RWPE1 (cell line): ENCODE data around the gene PPCDC.

Experiments used
- CTCF ChIA-PET: fragments of 350-600 bp; sonication (Branson Sonifier 250); formaldehyde crosslinking; extraction: SDS; loops from one replicate; lab custom pipeline; 2021; lab: Yijun Ruan, JAX
- POLR2A ChIA-PET: fragments of 400-600 bp; formaldehyde crosslinking; extraction: SDS; loops from one replicate; lab custom pipeline; 2020; ENCODE audit warnings: antibody characterized with exemption; ENCODE audit not compliant: low non-redundant PET; lab: Yijun Ruan, JAX
- DNase-seq: peaks from one replicate; pipeline ENCODE4 v3.0.0; 2012; ENCODE audit warnings: low spot score
- H3K27ac ChIP-seq: fragments of 450-650 bp; 2 replicates; pipeline ENCODE4 v1.5.1; 2017
- TF ChIP-seq, protein P1 (sequence below): fragments of 450-650 bp; conservative IDR thresholded peaks from 2 replicates; pipeline ENCODE4 v1.5.1; 2017; ENCODE audit warnings: low read depth, mild to moderate bottlenecking

The PPCDC gene

DNA sequence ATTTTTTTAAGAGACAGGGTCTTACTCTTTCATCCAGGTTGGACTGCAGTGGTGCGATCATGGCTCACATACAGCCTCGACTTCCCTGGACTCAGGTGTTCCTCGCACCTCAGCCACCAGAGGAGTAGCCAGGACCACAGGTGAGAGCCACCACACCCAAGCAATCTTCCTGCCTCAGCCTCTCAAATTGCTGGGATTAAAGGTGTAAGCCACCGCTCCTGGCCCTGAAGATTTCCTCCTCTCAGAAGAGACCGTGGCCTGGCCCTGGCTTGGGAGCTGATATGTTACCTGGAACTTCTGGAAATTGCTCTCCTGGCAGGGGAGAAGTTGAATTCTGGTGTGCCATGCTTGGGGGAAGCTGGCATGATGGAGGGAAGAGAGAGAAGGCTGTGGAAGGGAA, 36.2 kb downstream of the PPCDC start:
- no peak for DNase-seq
- POLR2A ChIA-PET = no interaction called here

DNA sequence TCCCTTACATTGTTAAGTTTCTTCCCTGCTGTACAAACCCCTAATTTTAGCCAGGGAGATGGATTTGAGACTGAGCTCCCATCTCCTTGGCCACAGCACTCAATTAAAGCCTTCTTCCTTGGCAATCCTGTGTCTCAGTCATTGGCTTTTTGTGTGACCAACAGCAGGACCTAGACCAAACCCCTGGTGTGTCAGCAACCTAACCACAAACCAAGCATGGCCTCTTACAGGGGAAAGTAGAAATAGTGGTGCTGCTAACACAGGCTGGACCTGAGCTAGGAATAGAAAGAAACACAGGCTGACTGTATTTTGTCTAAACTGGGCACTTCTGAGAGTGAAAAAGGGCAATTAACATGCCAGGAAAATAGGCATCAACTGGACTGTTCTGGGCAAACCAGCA, 37.9 kb downstream of the PPCDC start:
- ChIA-PET POLR2A (no interaction called here), CTCF (interaction anchor here (0.6 to 0.8 kb wide), 2 partner anchors 9 to 392 kb away, joined by 3 read pairs; no protein-coding TSS in a partner anchor)
- H3K27ac ChIP-seq = no peak overlapping the region
- DNase-seq = no peak
- TF ChIP-seq, protein P1, sequence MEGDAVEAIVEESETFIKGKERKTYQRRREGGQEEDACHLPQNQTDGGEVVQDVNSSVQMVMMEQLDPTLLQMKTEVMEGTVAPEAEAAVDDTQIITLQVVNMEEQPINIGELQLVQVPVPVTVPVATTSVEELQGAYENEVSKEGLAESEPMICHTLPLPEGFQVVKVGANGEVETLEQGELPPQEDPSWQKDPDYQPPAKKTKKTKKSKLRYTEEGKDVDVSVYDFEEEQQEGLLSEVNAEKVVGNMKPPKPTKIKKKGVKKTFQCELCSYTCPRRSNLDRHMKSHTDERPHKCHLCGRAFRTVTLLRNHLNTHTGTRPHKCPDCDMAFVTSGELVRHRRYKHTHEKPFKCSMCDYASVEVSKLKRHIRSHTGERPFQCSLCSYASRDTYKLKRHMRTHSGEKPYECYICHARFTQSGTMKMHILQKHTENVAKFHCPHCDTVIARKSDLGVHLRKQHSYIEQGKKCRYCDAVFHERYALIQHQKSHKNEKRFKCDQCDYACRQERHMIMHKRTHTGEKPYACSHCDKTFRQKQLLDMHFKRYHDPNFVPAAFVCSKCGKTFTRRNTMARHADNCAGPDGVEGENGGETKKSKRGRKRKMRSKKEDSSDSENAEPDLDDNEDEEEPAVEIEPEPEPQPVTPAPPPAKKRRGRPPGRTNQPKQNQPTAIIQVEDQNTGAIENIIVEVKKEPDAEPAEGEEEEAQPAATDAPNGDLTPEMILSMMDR = no peak

More for the DNA sequence above, 36.2 kb downstream of the PPCDC start:
- TF ChIP-seq, protein P1 = no peak
- no peak overlapping the region for H3K27ac ChIP-seq
- CTCF ChIA-PET = interaction anchor here (0.6 to 1.1 kb wide), 2 partner anchors 16 to 145 kb away, joined by 3 read pairs; no protein-coding TSS in a partner anchor

DNA sequence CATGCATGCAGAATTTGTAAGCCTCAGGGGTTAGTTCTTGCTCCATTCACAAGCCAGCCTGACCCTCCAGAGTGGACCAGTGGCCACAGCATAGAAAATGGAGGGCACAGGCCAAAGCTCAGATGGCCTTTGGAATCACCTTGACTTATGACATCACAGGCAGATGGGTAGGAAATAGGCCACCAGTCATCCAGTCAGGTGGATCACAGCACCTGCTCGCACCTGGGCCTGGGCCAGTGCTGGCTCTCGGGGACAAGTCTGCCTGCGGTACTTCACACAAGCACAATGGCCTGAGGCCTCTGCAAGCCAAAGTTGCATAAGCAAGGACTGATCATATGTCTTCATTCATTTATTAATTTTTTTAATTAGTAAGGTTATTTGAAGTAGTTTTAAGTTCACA, 39.3 kb downstream of the PPCDC start:
- ChIA-PET POLR2A (no interaction called here), CTCF (interaction anchor here (0.6 kb wide), 1 partner anchor 17 kb away, joined by 3 read pairs; no protein-coding TSS in a partner anchor)
- no peak for DNase-seq
- TF ChIP-seq, protein P1 = no peak
- no peak overlapping the region for H3K27ac ChIP-seq

DNA sequence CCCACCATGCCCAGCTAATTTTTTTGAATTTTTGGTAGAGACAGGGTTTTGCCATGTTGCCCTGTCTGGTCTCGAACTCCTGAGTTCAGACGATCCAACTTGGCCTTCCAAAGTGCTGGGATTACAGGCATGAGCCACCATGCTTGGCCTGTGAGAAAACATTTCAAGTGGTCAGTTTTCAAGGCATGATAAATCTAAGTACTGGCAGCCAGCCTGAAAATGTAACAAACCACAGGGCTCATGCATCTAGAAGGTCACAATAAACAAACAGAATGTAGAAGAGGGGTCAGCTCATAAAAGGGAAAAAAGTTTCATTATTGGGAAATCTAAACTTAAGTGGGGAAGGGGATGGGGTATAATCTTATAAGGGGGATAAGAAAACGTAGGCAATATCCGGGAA, 39.9 kb downstream of the PPCDC start:
- ChIA-PET POLR2A (no interaction called here), CTCF (no interaction called here)
- no peak overlapping the region for H3K27ac ChIP-seq
- TF ChIP-seq, protein P1 = no peak
- DNase-seq = no peak

DNA sequence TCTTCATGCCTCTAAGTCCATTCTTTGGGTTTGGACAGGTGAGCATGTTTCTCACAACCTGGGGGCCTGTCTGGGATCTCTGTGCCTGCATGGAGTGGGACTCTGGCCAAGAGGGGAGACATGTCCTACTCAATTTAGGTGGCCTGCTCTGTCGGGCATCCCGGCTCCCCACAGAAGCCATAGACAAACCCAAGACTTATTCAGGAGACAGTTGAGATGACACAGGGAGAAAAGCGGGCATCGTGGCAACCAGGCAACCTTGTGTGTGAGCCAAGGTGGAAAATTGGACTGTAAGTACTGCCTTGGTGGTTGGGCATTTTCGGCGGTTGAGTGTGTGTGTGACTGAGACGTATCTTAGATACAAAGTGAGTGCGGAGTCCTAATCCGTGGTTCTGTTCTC, 40.5 kb downstream of the PPCDC start:
- no peak for DNase-seq
- ChIA-PET CTCF (no interaction called here), POLR2A (no interaction called here)
- no peak overlapping the region for H3K27ac ChIP-seq
- TF ChIP-seq, protein P1 = no peak

DNA sequence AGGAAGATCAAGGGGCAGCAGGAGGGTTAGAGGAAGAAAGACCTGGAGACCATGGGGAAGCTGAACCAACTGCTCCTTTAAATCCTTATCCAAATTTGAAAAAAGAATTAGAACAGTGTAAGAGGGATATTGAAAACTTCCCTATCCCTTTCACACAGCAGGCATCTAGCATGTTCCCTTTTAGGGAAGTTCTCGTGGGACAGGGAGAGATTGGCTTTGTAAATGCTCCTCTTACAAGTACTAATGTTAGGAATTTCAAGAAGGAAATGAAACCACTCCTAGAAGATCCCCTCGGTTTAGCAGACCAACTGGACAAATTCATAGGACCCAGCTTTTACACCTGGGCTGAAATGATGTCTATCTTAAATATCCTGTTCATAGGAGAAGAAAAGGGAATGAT, 41.5 kb downstream of the PPCDC start:
- POLR2A ChIA-PET = no interaction called here
- TF ChIP-seq, protein P1 = no peak
- H3K27ac ChIP-seq = no peak overlapping the region
- no peak for DNase-seq
- CTCF ChIA-PET = no interaction called here

DNA sequence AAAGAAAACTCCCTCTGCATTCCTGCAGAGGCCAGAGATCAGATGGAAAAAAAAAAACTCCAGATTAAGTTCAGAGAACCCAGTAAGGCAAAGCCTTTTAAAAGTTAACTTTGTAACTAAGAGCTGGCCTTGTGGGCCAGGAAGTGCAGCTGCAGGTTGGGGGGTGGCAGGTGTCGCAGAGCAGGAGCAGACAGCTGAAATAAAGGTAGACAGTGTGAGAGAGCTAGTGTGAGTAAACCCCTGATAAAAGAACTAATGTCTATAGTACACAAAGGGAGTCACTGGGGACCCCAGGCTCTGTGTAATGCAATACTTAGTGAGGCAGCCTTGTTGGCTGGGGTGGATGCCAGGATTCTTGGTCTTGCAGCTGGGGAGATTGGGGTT, 42.1 kb downstream of the PPCDC start:
- CTCF ChIA-PET = interaction anchor here (1.0 to 1.2 kb wide), 4 partner anchors 14 to 131 kb away, joined by 3 to 4 read pairs (median 3); no protein-coding TSS in a partner anchor
- no peak overlapping the region for H3K27ac ChIP-seq
- no peak for DNase-seq

More for the DNA sequence above, 42.1 kb downstream of the PPCDC start:
- TF ChIP-seq, protein P1 = no peak
- POLR2A ChIA-PET = no interaction called here
